RWPE2 (cell line): Measurements from ENCODE around the gene NMB.
A peak's percentile ranks its signal among the peaks of the same experiment; 100 is the strongest.
"Not testable (repeated sequence)": the region's sequence is repeated elsewhere in the genome, so short reads cannot be mapped to it uniquely, and the experiment has no call there.

Experiments used
- ATAC-seq: fragments of 200-7000 bp; cut with Tn5 transposase; 3 replicates; pipeline ENCODE4 v1.9.1; 2021; ENCODE audit warnings: low read depth
- DNase-seq: peaks from one replicate; pipeline ENCODE4 v3.0.0-alpha.2; 2020; ENCODE audit warnings: low spot score
- H3K27ac ChIP-seq: fragments of 450-650 bp; 2 replicates; pipeline ENCODE4 v1.5.1; 2017; ENCODE audit warnings: mild to moderate bottlenecking; ENCODE audit not compliant: poor library complexity, severe bottlenecking
- H3K27me3 ChIP-seq: fragments of 250-450 bp; sonication (Bioruptor Pico); 2 replicates; pipeline ENCODE4 v1.5.1; 2021; ENCODE audit warnings: mild to moderate bottlenecking, moderate library complexity; ENCODE audit not compliant: insufficient read depth, poor library complexity, severe bottlenecking
- H3K36me3 ChIP-seq: fragments of 250-450 bp; sonication (Bioruptor Pico); 2 replicates; pipeline ENCODE4 v1.5.1; 2020; ENCODE audit warnings: low read depth, mild to moderate bottlenecking, moderate library complexity
- H3K4me1 ChIP-seq: fragments of 250-450 bp; sonication (Bioruptor Pico); 2 replicates; pipeline ENCODE4 v1.5.1; 2021; ENCODE audit warnings: mild to moderate bottlenecking, moderate library complexity; ENCODE audit not compliant: insufficient read depth, poor library complexity, severe bottlenecking
- H3K4me3 ChIP-seq: fragments of 250-450 bp; sonication (Bioruptor Pico); 2 replicates; pipeline ENCODE4 v1.5.1; 2021; ENCODE audit warnings: mild to moderate bottlenecking, moderate library complexity; ENCODE audit not compliant: severe bottlenecking
- H3K9me3 ChIP-seq: fragments of 250-450 bp; sonication (Bioruptor Pico); 2 replicates; pipeline ENCODE4 v1.5.1; 2021; ENCODE audit warnings: mild to moderate bottlenecking, moderate library complexity; ENCODE audit not compliant: severe bottlenecking
- TF ChIP-seq, protein P1 (sequence below): fragments of 450-650 bp; IDR thresholded peaks from one replicate; pipeline ENCODE4 v1.5.1; 2017; ENCODE audit warnings: mild to moderate bottlenecking, moderate library complexity; ENCODE audit not compliant: poor library complexity, severe bottlenecking

Gene NMB

GRCh38 chr15:84697236-84697990 is 39.4 kb upstream of the NMB start:
- Histone ChIP-seq H3K4me3 (no peak overlapping the region), H3K27me3 (no peaks in the 10 kb centered on the region), H3K9me3 (no peaks in the 10 kb centered on the region), H3K27ac (no peak overlapping the region), H3K36me3 (peaks cover 23% of the 10 kb centered on the region), H3K4me1 (peaks cover 12% of the 10 kb centered on the region)
- TF ChIP-seq, protein P1, sequence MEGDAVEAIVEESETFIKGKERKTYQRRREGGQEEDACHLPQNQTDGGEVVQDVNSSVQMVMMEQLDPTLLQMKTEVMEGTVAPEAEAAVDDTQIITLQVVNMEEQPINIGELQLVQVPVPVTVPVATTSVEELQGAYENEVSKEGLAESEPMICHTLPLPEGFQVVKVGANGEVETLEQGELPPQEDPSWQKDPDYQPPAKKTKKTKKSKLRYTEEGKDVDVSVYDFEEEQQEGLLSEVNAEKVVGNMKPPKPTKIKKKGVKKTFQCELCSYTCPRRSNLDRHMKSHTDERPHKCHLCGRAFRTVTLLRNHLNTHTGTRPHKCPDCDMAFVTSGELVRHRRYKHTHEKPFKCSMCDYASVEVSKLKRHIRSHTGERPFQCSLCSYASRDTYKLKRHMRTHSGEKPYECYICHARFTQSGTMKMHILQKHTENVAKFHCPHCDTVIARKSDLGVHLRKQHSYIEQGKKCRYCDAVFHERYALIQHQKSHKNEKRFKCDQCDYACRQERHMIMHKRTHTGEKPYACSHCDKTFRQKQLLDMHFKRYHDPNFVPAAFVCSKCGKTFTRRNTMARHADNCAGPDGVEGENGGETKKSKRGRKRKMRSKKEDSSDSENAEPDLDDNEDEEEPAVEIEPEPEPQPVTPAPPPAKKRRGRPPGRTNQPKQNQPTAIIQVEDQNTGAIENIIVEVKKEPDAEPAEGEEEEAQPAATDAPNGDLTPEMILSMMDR, result no peak
- no peak for ATAC-seq
- no peak for DNase-seq

- ATAC-seq (no peak), DNase-seq (no peak)
- Histone ChIP-seq H3K4me1 (peaks cover 13% of the 10 kb centered on the region), H3K36me3 (peaks cover 26% of the 10 kb centered on the region), H3K4me3 (no peak overlapping the region), H3K9me3 (no peaks in the 10 kb centered on the region), H3K27ac (no peak overlapping the region), H3K27me3 (no peaks in the 10 kb centered on the region)
- TF ChIP-seq, protein P1, result no peak
Observed at GRCh38 chr15:84696757-84697156, 38.8 kb upstream of the NMB start.

- Histone ChIP-seq H3K27me3 (no peaks in the 10 kb centered on the region), H3K36me3 (peaks cover 70% of the 10 kb centered on the region), H3K4me3 (no peak overlapping the region)
Observed at GRCh38 chr15:84690342-84690741, 32.3 kb upstream of the NMB start.

DNA sequence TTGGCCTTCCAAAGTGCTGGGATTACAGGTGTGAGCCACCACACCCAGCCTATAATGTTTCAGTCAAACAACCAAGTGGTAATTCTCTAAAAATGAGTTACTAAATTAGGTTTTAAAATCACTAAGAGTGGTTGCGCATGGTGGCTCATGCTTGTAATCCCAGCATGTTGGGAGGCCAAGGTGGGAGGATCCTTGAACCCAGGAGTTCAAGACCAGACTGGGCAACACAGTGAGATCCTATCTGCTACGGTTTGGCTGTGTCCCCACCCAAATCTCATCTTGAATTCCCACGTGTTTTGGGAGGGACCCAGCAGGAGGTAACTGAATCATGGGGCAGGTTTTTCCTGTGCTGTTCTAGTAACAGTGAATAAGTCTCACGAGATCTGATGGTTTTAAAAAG is 31.9 kb upstream of the NMB start:
- no peak for ATAC-seq
- Histone ChIP-seq H3K4me3 (no peak overlapping the region), H3K4me1 (peaks cover 22% of the 10 kb centered on the region), H3K9me3 (no peaks in the 10 kb centered on the region), H3K27ac (no peak overlapping the region), H3K27me3 (no peaks in the 10 kb centered on the region), H3K36me3 (peaks cover 74% of the 10 kb centered on the region)
- TF ChIP-seq, protein P1, result no peak
- no peak for DNase-seq

More at GRCh38 chr15:84690342-84690741, 32.3 kb upstream of the NMB start:
- H3K9me3 ChIP-seq, result no peaks in the 10 kb centered on the region
- DNase-seq (no peak), ATAC-seq (no peak)
- TF ChIP-seq, protein P1, result no peak
- H3K27ac ChIP-seq, result no peak overlapping the region
- peaks cover 18% of the 10 kb centered on the region for H3K4me1 ChIP-seq

- H3K9me3 ChIP-seq, H3K27me3 ChIP-seq, DNase-seq, H3K4me3 ChIP-seq, ATAC-seq: not testable (repeated sequence)
- H3K27ac ChIP-seq, result peak overlapping the region; percentile 46
- peaks cover 95% of the 10 kb centered on the region for H3K36me3 ChIP-seq
- H3K4me1 ChIP-seq, result peaks cover 14% of the 10 kb centered on the region
Observed at GRCh38 chr15:84686446-84686845, 28.4 kb upstream of the NMB start.
